Activated CD4-positive, CD25-positive, alpha-beta regulatory T cell treated with anti-CD3 and anti-CD28 coated beads, Interleukin-2, amount 50 U/mL, for 16 hours (primary cell): ENCODE data around the gene IGSF9B.

Experiments
- DNase-seq: peaks from one replicate; pipeline ENCODE4 v3.0.0-alpha.2; 2020; ENCODE audit warnings: low read depth, low spot score

IGSF9B gene

DNA sequence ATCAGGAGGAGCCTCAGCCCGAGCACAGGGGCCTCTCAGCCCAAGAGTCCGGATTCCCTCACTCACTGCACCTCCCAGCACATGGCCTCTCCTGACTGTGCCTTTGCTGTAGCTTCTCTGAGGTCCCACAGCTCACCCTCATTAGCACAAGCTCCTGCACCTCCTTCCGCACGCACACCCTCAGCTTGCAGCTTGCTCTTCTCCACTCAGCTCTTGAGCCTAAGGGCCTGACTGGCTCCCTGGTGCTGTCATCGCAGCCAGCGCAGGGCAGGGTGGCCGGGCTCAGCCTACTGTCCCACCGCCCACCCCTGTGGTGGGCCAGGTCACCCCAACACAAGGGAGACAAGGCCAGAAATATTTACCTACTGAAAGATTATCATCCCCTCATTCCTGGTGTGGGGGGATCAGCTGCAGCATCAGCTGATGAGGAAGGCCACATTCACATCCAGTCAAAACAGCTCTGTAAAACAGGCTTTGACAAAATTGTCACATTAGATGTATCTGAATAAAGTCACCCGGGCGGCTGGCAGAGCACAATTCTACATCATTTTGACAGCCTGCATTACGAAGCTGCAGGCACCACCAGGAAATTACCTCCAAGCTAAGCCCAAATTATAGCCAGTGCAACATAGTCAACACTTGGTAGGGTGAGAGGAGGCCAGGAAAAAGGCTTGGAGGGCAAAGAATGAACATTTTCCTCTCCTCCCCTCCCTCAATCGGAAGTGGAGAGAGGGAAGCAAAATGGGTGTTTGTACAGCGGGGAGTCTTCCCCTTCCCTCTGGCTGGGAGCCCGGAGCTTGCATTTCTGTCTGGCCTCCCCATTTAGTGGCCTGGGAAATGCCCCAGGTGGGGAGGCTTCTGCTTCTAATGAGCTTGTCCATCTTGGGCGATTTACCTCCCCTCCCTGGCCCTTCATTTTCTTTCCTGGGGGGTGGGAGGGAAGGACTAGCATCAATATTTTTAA lies 29.5 kb upstream of the IGSF9B start:
- no peak for DNase-seq

DNA sequence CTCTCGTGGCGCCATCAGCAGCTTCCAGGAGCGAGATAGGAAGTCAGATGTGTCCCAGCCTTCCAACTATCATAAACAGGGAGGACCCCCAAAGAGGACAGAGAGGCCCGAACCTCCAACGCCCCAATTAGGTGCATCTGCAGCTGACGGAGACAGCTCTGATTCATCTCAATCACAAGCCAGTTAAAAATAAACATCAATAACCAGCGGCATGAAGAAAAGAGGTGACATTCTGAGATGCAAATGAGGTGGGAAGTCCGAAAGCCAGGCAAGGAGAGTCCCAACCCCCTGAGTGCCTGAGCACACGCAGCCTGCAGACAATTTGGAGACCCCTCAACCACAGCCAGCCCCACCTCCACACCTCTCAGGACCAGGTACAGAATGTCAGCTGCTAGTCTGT lies 28.1 kb upstream of the IGSF9B start:
- DNase-seq, result no peak

- DNase-seq, result no peak
Measured at GRCh38 chr11:133983660-133984316, 27.0 kb upstream of the IGSF9B start.

DNA sequence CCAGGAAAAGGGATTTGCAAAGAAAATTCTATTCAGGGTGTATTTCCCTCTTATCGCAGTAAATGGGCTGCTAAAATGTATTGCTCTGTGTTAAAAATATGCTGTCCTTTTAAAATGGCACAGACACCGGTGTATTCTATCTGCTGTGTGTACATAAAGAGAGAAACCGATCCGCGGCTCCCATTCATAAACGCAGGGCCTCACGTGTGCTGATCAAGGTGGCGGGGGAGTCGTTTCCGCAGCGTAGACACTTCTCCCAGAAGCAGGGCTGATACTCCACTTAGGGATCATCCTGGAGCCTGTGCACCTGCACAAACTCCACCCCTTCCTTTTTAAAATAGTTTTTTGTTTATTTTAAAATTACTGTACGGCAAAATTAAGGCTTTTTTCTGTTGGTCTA lies 26.1 kb upstream of the IGSF9B start:
- no peak for DNase-seq

GRCh38 chr11:133982151-133982550 lies 25.4 kb upstream of the IGSF9B start:
- DNase-seq, result no peak

- DNase-seq, result no peak
Measured at GRCh38 chr11:133981156-133981555, 24.4 kb upstream of the IGSF9B start.

- no peak for DNase-seq
Measured at GRCh38 chr11:133980665-133981064, 23.9 kb upstream of the IGSF9B start.

DNA sequence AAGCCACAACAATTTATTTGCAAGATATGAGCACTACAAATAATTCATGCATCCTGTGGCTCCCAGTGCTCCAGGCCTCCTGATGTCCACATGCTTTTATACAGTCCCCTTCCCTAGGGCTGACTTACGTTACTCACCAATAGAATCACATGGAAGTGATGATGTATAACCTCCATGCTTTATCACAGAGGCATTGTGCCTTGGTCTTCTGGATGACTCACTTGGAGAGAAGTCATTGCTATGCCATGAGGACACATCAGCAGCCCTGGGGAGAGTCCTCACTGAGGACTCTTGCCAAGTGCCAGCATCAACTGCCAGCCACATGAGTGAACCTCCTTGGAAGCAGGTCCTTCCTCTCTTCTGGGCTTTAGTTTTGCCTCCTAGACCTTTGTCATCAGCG lies 22.0 kb upstream of the IGSF9B start:
- DNase-seq, result no peak

GRCh38 chr11:133977067-133977677 lies 20.4 kb upstream of the IGSF9B start:
- DNase-seq, result no peak

GRCh38 chr11:133975488-133975849 lies 18.7 kb upstream of the IGSF9B start:
- no peak for DNase-seq

DNA sequence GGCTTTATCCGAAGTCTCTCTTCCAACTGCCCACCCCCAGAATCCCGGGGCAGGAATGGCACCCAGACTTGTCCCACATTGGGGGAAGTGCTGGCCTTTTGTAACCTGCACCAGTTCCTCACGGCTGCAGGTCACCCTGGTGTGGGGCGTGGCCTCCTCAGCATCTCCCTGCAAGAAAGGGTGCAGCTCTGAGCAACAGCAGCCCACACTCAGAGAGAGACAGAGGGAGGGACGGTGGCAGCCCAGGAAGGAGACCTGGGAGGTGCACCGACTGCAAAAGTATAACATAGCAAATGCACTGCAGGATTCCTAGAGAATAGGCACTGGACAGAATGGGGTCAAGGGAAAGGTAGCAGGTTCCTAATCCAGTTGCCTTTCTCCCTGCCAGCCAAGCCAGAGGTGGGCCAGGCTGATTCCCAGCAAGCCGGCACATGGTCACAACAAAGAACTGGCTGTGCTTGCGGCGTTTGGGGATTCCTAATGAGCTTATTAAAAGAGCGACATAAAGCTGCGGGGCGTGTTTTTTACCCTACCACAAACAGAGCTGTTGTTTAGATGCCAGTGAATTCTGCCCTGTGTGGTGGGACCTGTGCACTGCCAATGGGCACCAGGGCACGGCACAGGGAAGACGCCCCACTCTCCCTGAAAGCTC lies 18.2 kb upstream of the IGSF9B start:
- DNase-seq, result no peak

DNA sequence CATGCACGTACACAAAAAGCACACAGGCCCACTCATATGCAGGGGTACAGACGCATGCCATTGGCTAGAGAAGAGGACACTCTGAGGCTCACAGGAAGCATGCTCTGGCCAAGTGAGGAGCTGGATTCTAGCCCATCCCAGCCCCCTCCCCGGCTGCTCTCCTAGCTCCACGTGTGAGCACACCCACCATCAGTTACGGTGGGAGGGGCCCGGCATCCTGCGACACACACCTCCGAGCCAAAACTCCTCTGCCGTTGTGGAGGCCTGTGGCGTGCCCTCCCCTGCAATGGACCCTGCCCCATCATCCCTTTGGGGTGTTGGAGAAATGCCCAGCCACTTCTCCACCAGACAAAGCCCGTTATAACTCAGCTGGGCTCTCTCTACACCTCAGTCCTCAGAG lies 15.1 kb upstream of the IGSF9B start:
- DNase-seq, result no peak

DNA sequence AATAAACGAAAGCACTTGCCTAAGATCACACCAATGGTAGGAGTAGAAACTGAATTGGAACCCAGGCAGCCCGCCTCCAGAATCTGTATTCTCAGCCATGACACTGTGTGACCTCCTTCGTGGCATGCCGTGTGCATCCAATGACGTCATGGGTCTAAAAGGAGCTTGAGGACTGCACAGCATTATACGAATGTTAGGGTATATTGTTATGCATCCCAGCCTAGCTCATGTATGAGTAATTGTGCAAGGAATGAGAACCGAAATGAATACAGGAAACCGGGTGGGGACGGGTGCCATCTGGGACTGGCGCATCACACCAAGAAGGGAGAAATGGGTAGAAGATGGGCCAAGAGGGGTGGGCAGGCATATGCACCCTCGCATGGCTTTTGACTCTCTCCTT lies 12.3 kb upstream of the IGSF9B start:
- no peak for DNase-seq

DNA sequence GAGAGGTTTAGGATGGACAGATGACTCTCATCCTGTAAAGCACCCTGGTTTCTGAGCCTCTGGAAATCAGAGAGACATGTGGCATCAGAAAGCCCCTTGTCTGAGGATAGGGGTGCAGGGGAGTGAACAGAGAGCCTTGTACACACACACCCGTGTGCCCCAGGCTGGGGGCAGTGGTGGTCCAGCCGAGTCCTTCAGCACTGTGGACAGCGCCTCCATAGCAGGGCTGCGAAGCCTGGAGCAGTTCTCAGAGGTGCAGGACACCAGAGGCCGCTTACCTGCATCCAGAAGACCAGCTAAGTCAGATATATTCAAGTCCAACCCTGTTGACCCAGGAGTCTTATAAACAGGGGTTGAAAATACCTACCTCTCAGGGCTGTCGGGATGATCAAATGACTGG lies 11.5 kb upstream of the IGSF9B start:
- no peak for DNase-seq

- DNase-seq, result no peak
Measured at GRCh38 chr11:133967599-133968238, 11.0 kb upstream of the IGSF9B start.

- no peak for DNase-seq
Measured at GRCh38 chr11:133966921-133967598, 10.3 kb upstream of the IGSF9B start.

DNA sequence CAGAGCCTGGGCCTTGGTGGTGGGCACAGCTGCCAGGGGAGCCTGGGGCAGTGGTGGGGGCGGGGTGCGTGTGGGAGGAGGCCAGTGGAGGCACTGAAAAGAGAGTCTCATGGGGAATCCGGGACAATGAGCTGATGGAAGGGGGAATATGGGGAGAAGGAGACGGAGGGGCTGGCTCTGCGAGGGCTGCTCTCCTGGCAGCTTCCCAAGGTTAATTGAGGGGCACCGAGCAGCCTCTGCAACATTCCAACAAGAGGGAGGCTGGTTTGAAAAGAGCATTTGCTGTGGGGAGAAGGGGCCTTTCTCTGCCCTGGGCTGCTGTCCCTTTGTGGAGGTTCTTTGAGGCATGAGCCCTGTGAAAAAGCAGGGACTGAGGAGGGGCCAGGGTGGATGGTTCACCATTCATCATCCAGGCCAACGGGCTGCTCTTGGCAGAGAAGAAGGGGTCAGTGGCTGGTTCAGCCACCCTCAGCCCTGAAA lies 9.4 kb upstream of the IGSF9B start:
- DNase-seq, result no peak

DNA sequence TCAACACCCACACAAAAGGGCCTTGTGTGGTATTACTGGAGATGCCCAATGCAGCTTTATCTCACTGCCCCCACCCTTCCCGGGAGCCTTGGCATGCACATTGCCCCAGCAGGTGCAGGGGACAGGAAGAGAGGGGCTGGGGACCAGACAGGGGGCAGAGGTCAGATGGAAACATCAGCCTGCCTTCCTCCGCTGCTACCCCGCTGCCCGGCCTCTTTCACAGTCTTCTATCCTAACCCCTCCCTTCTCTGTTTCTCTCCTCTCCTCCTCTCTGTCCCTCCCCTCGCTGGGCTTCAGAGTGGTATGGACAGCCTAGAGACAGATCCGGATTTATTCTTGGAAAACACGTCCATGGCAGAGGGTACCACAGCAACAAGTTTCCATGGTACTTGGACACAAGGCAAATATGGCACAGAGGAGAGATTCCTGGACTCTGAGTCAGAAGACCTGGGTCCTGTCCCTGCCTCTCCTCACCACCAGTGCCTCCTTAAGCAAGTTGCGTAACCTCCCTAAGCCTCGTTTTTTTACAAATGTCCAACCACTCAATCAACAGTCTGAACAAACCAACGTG lies 8.3 kb upstream of the IGSF9B start:
- DNase-seq, result no peak

DNA sequence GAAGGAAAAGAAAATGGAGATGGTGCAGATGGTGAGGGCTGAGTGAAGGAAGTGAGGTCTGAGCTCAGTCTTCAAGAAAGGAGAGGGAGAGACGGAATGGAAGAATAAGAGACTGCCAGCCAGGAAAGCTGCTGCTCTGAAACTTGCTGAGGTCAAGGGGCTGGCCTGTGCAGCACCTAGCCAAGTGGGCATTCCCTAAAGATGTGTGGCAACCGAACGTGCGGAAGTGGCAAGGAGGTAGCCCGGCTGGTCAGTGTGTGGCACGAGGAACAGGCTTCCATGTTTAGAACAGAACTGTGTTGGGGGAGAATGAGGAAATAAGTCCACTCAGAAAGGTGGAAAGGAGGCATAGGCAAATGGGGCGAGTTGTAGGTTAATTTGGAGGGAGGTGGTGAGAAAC lies 7.6 kb upstream of the IGSF9B start:
- no peak for DNase-seq

DNA sequence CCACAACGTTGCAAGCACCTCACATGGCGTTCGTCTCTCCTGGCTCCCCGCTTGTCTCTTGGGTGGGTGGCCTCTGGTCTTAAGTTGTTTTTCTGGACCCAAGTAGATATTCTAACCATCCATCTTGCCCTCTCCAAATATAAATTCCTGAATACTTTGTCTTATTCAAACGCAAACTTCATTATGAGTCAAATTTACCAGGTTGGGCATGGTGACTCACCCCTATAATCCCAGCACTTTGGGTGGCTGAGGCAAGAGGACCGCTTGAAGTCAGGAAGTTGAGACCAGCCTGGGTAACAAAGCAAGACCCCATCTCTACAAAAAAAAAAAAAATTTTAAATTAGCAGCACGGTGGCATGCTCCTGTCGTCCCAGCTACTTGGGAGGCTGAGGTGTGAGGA lies 5.1 kb upstream of the IGSF9B start:
- DNase-seq, result no peak

GRCh38 chr11:133957900-133958299 lies 1.1 kb upstream of the IGSF9B start:
- no peak for DNase-seq
